Stomach (tissue), 4 donors: ENCODE data around the gene KDM3B.

Experiments used
- EP300 ChIP-seq: sonication (generic); formaldehyde crosslinking; IDR thresholded peaks from one replicate; pipeline ENCODE4 v1.6.1; 2017; ENCODE audit warnings: antibody characterized with exemption
- POLR2A ChIP-seq, 4 donors: fragments of 450-650 bp; IDR thresholded peaks; one replicate each; pipeline ENCODE4 v1.6.1; 2016; ENCODE audit warnings: antibody characterized with exemption in 4 of 4, control low read depth in 2 of 4, mild to moderate bottlenecking in 1 of 4, moderate library complexity in 1 of 4
- POLR2AphosphoS5 ChIP-seq, 3 donors: sonication (generic); formaldehyde crosslinking; IDR thresholded peaks; one replicate each; pipeline ENCODE4 v1.6.1; 2016; ENCODE audit warnings: antibody characterized with exemption in 3 of 3
- TF ChIP-seq, protein P1 (sequence below), 7 experiments: fragments of 450-650 bp in 4 of 7; fragments of 200-600 bp in 3 of 7; sonication (generic) in 3 of 7; IDR thresholded peaks; one replicate each; pipeline ENCODE4 v1.5.1; 2016 to 2019; ENCODE audit warnings: antibody characterized with exemption in 7 of 7, control low read depth in 2 of 7, mild to moderate bottlenecking in 1 of 7

DNA sequence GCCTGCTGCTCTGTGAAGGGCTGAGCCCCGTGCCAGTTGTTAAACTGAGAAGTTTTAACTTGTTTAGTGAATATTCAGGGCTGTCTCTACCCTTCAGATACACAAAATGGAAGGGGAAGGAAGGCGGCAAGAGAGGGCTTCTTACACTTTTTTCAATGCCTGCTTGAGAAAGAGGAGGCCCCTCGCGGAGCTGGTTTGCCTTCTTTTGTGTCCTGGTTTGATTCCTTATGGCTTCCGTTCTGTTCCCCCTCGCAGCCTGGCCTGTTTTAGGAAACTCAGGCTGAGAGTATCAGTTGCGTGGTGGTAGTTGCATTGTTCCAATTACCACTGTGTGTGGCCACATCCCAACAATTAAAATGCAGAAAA lies 13.4 kb upstream of the KDM3B start:
- TF ChIP-seq, protein P1, sequence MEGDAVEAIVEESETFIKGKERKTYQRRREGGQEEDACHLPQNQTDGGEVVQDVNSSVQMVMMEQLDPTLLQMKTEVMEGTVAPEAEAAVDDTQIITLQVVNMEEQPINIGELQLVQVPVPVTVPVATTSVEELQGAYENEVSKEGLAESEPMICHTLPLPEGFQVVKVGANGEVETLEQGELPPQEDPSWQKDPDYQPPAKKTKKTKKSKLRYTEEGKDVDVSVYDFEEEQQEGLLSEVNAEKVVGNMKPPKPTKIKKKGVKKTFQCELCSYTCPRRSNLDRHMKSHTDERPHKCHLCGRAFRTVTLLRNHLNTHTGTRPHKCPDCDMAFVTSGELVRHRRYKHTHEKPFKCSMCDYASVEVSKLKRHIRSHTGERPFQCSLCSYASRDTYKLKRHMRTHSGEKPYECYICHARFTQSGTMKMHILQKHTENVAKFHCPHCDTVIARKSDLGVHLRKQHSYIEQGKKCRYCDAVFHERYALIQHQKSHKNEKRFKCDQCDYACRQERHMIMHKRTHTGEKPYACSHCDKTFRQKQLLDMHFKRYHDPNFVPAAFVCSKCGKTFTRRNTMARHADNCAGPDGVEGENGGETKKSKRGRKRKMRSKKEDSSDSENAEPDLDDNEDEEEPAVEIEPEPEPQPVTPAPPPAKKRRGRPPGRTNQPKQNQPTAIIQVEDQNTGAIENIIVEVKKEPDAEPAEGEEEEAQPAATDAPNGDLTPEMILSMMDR (IDR thresholded peaks at IDR 0.05) = no peak
- TF ChIP-seq POLR2A (IDR thresholded peaks at IDR 0.05) (no peak), POLR2AphosphoS5 (IDR thresholded peaks at IDR 0.05) (no peak), EP300 (no peak)
